Epithelial cell of prostate (primary cell): Measurements from ENCODE around the gene LRBA.
A peak's percentile ranks its signal among the peaks of the same experiment; 100 is the strongest.

Experiments
- DNase-seq: peaks from one replicate; pipeline ENCODE4 v3.0.0-alpha.2; 2011; ENCODE audit warnings: low read depth, low spot score
- H3K27ac ChIP-seq: fragments of 450-650 bp; 2 replicates; pipeline ENCODE4 v1.5.1; 2017; ENCODE audit warnings: mild to moderate bottlenecking

The LRBA gene

GRCh38 chr4:150322646-150323045 is 692.4 kb downstream of the LRBA start:
- no peak overlapping the region for H3K27ac ChIP-seq
- DNase-seq: no peak

- no peak for DNase-seq
- no peak overlapping the region for H3K27ac ChIP-seq
Observed at GRCh38 chr4:150321113-150321512, 694.0 kb downstream of the LRBA start.

GRCh38 chr4:150318971-150319370 is 696.1 kb downstream of the LRBA start:
- DNase-seq: no peak
- no peak overlapping the region for H3K27ac ChIP-seq

GRCh38 chr4:150318527-150318926 is 696.6 kb downstream of the LRBA start:
- no peak overlapping the region for H3K27ac ChIP-seq
- no peak for DNase-seq

GRCh38 chr4:150316332-150317205 is 698.5 kb downstream of the LRBA start:
- DNase-seq: no peak
- peak overlapping the region; percentile 68 for H3K27ac ChIP-seq

GRCh38 chr4:150315691-150316090 is 699.4 kb downstream of the LRBA start:
- peak overlapping the region; percentile 68 for H3K27ac ChIP-seq
- DNase-seq: no peak

GRCh38 chr4:150315175-150315574 is 699.9 kb downstream of the LRBA start:
- no peak overlapping the region for H3K27ac ChIP-seq
- DNase-seq: no peak

- no peak for DNase-seq
- no peak overlapping the region for H3K27ac ChIP-seq
Observed at GRCh38 chr4:150314031-150314430, 701.1 kb downstream of the LRBA start.

- DNase-seq: no peak
Observed at GRCh38 chr4:150310159-150310895, 704.8 kb downstream of the LRBA start.

GRCh38 chr4:150308824-150309472 is 706.1 kb downstream of the LRBA start:
- peak; percentile 14 for DNase-seq
- peak overlapping the region; percentile 84 for H3K27ac ChIP-seq

More at GRCh38 chr4:150310159-150310895, 704.8 kb downstream of the LRBA start:
- H3K27ac ChIP-seq: peak overlapping the region; percentile 84

GRCh38 chr4:150306719-150307118 is 708.4 kb downstream of the LRBA start:
- H3K27ac ChIP-seq: peak overlapping the region; percentile 84
- DNase-seq: no peak

GRCh38 chr4:150305995-150306394 is 709.1 kb downstream of the LRBA start:
- peak overlapping the region; percentile 84 for H3K27ac ChIP-seq
- DNase-seq: no peak

GRCh38 chr4:150302553-150302952 is 712.5 kb downstream of the LRBA start:
- peak overlapping the region; percentile 49 for H3K27ac ChIP-seq
- peak; percentile 34 for DNase-seq

- no peak overlapping the region for H3K27ac ChIP-seq
Observed at GRCh38 chr4:150299816-150300215, 715.3 kb downstream of the LRBA start.

GRCh38 chr4:150297861-150298474 is 717.1 kb downstream of the LRBA start:
- DNase-seq: no peak

More at GRCh38 chr4:150299816-150300215, 715.3 kb downstream of the LRBA start:
- no peak for DNase-seq

GRCh38 chr4:150289881-150290280 is 725.2 kb downstream of the LRBA start:
- no peak overlapping the region for H3K27ac ChIP-seq
- no peak for DNase-seq

More at GRCh38 chr4:150297861-150298474, 717.1 kb downstream of the LRBA start:
- H3K27ac ChIP-seq: no peak overlapping the region

GRCh38 chr4:150289198-150289597 is 725.9 kb downstream of the LRBA start:
- DNase-seq: no peak
- no peak overlapping the region for H3K27ac ChIP-seq

- no peak for DNase-seq
- H3K27ac ChIP-seq: no peak overlapping the region
Observed at GRCh38 chr4:150286656-150287055, 728.4 kb downstream of the LRBA start.

- no peak overlapping the region for H3K27ac ChIP-seq
Observed at GRCh38 chr4:150283689-150284088, 731.4 kb downstream of the LRBA start.

GRCh38 chr4:150280975-150281374 is 734.1 kb downstream of the LRBA start:
- H3K27ac ChIP-seq: no peak overlapping the region
- no peak for DNase-seq

More at GRCh38 chr4:150283689-150284088, 731.4 kb downstream of the LRBA start:
- no peak for DNase-seq
